HG03045 (cell line): ENCODE results near the gene KDM4C.

Experiments used
- ATAC-seq: cut with Tn5 transposase; IDR thresholded peaks from one replicate; pipeline ENCODE4 v1.9.1; 2021; ENCODE audit warnings: mild to moderate bottlenecking, moderate library complexity; ENCODE audit not compliant: unreplicated experiment

KDM4C gene

GRCh38 chr9:7086389-7086788 lies 328.6 kb downstream of the KDM4C start:
- no peak for ATAC-seq

- no peak for ATAC-seq
Measured at GRCh38 chr9:7088611-7089010, 330.8 kb downstream of the KDM4C start.

- no peak for ATAC-seq
Measured at GRCh38 chr9:7089406-7090193, 331.8 kb downstream of the KDM4C start.

GRCh38 chr9:7093040-7093439 lies 335.3 kb downstream of the KDM4C start:
- no peak for ATAC-seq

- no peak for ATAC-seq
Measured at GRCh38 chr9:7094052-7094451, 336.3 kb downstream of the KDM4C start.

GRCh38 chr9:7094576-7094975 lies 336.8 kb downstream of the KDM4C start:
- no peak for ATAC-seq

- ATAC-seq = no peak
Measured at GRCh38 chr9:7095058-7095457, 337.3 kb downstream of the KDM4C start.

- no peak for ATAC-seq
Measured at GRCh38 chr9:7097040-7097715, 339.4 kb downstream of the KDM4C start.

GRCh38 chr9:7097785-7098752 lies 340.3 kb downstream of the KDM4C start:
- no peak for ATAC-seq

GRCh38 chr9:7103367-7103766 lies 345.6 kb downstream of the KDM4C start:
- ATAC-seq = no peak

- no peak for ATAC-seq
Measured at GRCh38 chr9:7103771-7104170, 346.0 kb downstream of the KDM4C start.

GRCh38 chr9:7104625-7105024 lies 346.9 kb downstream of the KDM4C start:
- ATAC-seq = no peak

- ATAC-seq = no peak
Measured at GRCh38 chr9:7105095-7105494, 347.3 kb downstream of the KDM4C start.

- ATAC-seq = no peak
Measured at GRCh38 chr9:7108936-7109335, 351.2 kb downstream of the KDM4C start.

GRCh38 chr9:7111413-7111812 lies 353.6 kb downstream of the KDM4C start:
- ATAC-seq = no peak

GRCh38 chr9:7115606-7116005 lies 357.8 kb downstream of the KDM4C start:
- no peak for ATAC-seq

GRCh38 chr9:7117676-7118561 lies 360.1 kb downstream of the KDM4C start:
- peak; percentile 68 for ATAC-seq

- ATAC-seq = peak; percentile 43
Measured at GRCh38 chr9:7118633-7119032, 360.9 kb downstream of the KDM4C start.

- ATAC-seq = no peak
Measured at GRCh38 chr9:7119612-7120011, 361.8 kb downstream of the KDM4C start.

- no peak for ATAC-seq
Measured at GRCh38 chr9:7121055-7121454, 363.3 kb downstream of the KDM4C start.
